ENCODE results near the gene CNTNAP2. TPM values are rescaled to one million over a fixed set of nuclear protein-coding genes. Genes with fewer than 3 reads are reported as not detected.

Gene CNTNAP2
- total and polyA plus RNA-seq, 2 donors from 2014 or later = 0.06 to 0.13 TPM

GRCh38 chr7:147869456-147869855 is 1752.9 kb downstream of the CNTNAP2 start:
- TF ChIP-seq CTCF (IDR thresholded peaks at IDR 0.05; ENCODE audit: borderline replicate concordance, extremely low read depth, insufficient read depth) = no peak
- no peaks in the 10 kb centered on the region for H3K27me3 ChIP-seq (ENCODE audit: control insufficient read depth, insufficient read depth, low read length)
- H3K9ac ChIP-seq (ENCODE audit: low read length in 3 of 3) = no peak overlapping the region
- H3K4me1 ChIP-seq (ENCODE audit: control insufficient read depth in 2 of 3, insufficient read depth in 2 of 3, low read depth in 1 of 3, low read length in 3 of 3) = no peaks in the 10 kb centered on the region
- no peak overlapping the region for H3K4me3 ChIP-seq (ENCODE audit: low read length in 3 of 3)
- H3K36me3 ChIP-seq (ENCODE audit: control insufficient read depth in 2 of 3, insufficient read depth in 3 of 3, low read length in 3 of 3) = no peaks in the 10 kb centered on the region
- DNase-seq (no peak), FAIRE-seq (no peak)
- intact Hi-C loops (cut with DNase I) = no loop called here
- no peak overlapping the region for H3K27ac ChIP-seq (ENCODE audit: low read depth in 2 of 2, low read length in 2 of 2)
- H3K9me3 ChIP-seq (ENCODE audit: control insufficient read depth in 2 of 3, insufficient read depth in 1 of 3, low read length in 3 of 3) = no peaks in the 10 kb centered on the region

GRCh38 chr7:147878912-147879661 is 1762.5 kb downstream of the CNTNAP2 start:
- H3K36me3 ChIP-seq (ENCODE audit: control insufficient read depth in 2 of 3, insufficient read depth in 3 of 3, low read length in 3 of 3) = no peaks in the 10 kb centered on the region
- no peaks in the 10 kb centered on the region for H3K4me1 ChIP-seq (ENCODE audit: control insufficient read depth in 2 of 3, insufficient read depth in 2 of 3, low read depth in 1 of 3, low read length in 3 of 3)
- H3K4me3 ChIP-seq (ENCODE audit: low read length in 3 of 3) = no peak overlapping the region
- H3K9ac ChIP-seq (ENCODE audit: low read length in 3 of 3) = no peak overlapping the region
- no peak for TF ChIP-seq CTCF (IDR thresholded peaks at IDR 0.05; ENCODE audit: borderline replicate concordance, extremely low read depth, insufficient read depth)
- DNase-seq = peak in 2 of 5 donors; percentile 3 to 6
- intact Hi-C loops (cut with DNase I) = no loop called here
- H3K27me3 ChIP-seq (ENCODE audit: control insufficient read depth, insufficient read depth, low read length) = no peaks in the 10 kb centered on the region
- FAIRE-seq = no peak
- no peaks in the 10 kb centered on the region for H3K9me3 ChIP-seq (ENCODE audit: control insufficient read depth in 2 of 3, insufficient read depth in 1 of 3, low read length in 3 of 3)
- H3K27ac ChIP-seq (ENCODE audit: low read depth in 2 of 2, low read length in 2 of 2) = no peak overlapping the region

- H3K36me3 ChIP-seq (ENCODE audit: control insufficient read depth in 2 of 3, insufficient read depth in 3 of 3, low read length in 3 of 3) = no peaks in the 10 kb centered on the region
- no peak for TF ChIP-seq CTCF (IDR thresholded peaks at IDR 0.05; ENCODE audit: borderline replicate concordance, extremely low read depth, insufficient read depth)
- H3K27ac ChIP-seq (ENCODE audit: low read depth in 2 of 2, low read length in 2 of 2) = no peak overlapping the region
Measured at GRCh38 chr7:147885869-147886268, 1769.3 kb downstream of the CNTNAP2 start.

More at GRCh38 chr7:147885869-147886268, 1769.3 kb downstream of the CNTNAP2 start:
- intact Hi-C loops (cut with DNase I) = no loop called here
- H3K4me1 ChIP-seq (ENCODE audit: control insufficient read depth in 2 of 3, insufficient read depth in 2 of 3, low read depth in 1 of 3, low read length in 3 of 3) = no peaks in the 10 kb centered on the region
- no peaks in the 10 kb centered on the region for H3K27me3 ChIP-seq (ENCODE audit: control insufficient read depth, insufficient read depth, low read length)
- H3K4me3 ChIP-seq (ENCODE audit: low read length in 3 of 3) = no peak overlapping the region
- H3K9ac ChIP-seq (ENCODE audit: low read length in 3 of 3) = no peak overlapping the region
- no peak for DNase-seq
- FAIRE-seq = no peak
- H3K9me3 ChIP-seq (ENCODE audit: control insufficient read depth in 2 of 3, insufficient read depth in 1 of 3, low read length in 3 of 3) = no peaks in the 10 kb centered on the region
